WTC11 (cell line): ENCODE results near the gene THOC5. TPM values are rescaled to one million over a fixed set of nuclear protein-coding genes. Genes with fewer than 3 reads are reported as not detected.

Experiments
- ATAC-seq: fragments of 200-7000 bp; cut with Tn5 transposase; 2 replicates; pipeline ENCODE4 v1.10.0; 2021; ENCODE audit warnings: mild to moderate bottlenecking, moderate library complexity
- CTCF ChIA-PET: fragments of 300-600 bp; sonication (Branson Sonifier 250); formaldehyde crosslinking; loops from one replicate; lab custom pipeline; 2021; ENCODE audit warnings: antibody characterized with exemption; lab: Charles Lee
- POLR2A ChIA-PET: fragments of 350-600 bp; sonication (Branson Sonifier 250); formaldehyde crosslinking; loops from one replicate; lab custom pipeline; 2021; ENCODE audit warnings: antibody characterized with exemption; lab: Charles Lee
- DNase-seq: peaks from one replicate; pipeline ENCODE4 v3.0.0; 2021; ENCODE audit warnings: low spot score
- H3K27ac Mint-ChIP-seq: 2 replicates; pipeline ENCODE4 v1.8.0; 2021; ENCODE audit warnings: mixed read lengths
- H3K27me3 Mint-ChIP-seq: 2 replicates; pipeline ENCODE4 v1.8.0; 2021; ENCODE audit warnings: low read depth, mild to moderate bottlenecking, moderate library complexity, mixed read lengths
- H3K36me3 Mint-ChIP-seq: 2 replicates; pipeline ENCODE4 v1.8.0; 2021; ENCODE audit warnings: mixed read lengths
- H3K4me1 Mint-ChIP-seq: 2 replicates; pipeline ENCODE4 v1.8.0; 2022; ENCODE audit warnings: mixed read lengths
- H3K4me3 Mint-ChIP-seq: 2 replicates; pipeline ENCODE4 v1.8.0; 2021; ENCODE audit warnings: mild to moderate bottlenecking, moderate library complexity, mixed read lengths
- H3K9me3 Mint-ChIP-seq: 2 replicates; pipeline ENCODE4 v1.8.0; 2021; ENCODE audit warnings: mixed read lengths
- ATF1 ChIP-seq: sonication (generic); formaldehyde crosslinking; IDR thresholded peaks from 2 replicates; pipeline ENCODE4 v1.8.1; 2023; ENCODE audit warnings: mild to moderate bottlenecking, moderate library complexity, missing genetic modification reagents
- ATF3 ChIP-seq: sonication (generic); formaldehyde crosslinking; conservative IDR thresholded peaks from 2 replicates; pipeline ENCODE4 v1.8.1; 2022; ENCODE audit warnings: mild to moderate bottlenecking, missing genetic modification reagents
- CBFB ChIP-seq: sonication (generic); formaldehyde crosslinking; IDR thresholded peaks from 2 replicates; pipeline ENCODE4 v1.8.1; 2022; ENCODE audit warnings: mild to moderate bottlenecking, low read depth, missing genetic modification reagents
- CDX4 ChIP-seq: fragments of 250-450 bp; sonication (Bioruptor Pico); IDR thresholded peaks from 2 replicates; pipeline ENCODE4 v1.9.0; 2021; ENCODE audit warnings: moderate library complexity, mild to moderate bottlenecking, inconsistent platforms, borderline replicate concordance
- CTCF ChIP-seq: fragments of 200-600 bp; IDR thresholded peaks from 2 replicates; pipeline ENCODE4 v1.8.0; 2022; ENCODE audit warnings: antibody characterized with exemption
- EMX1 ChIP-seq: fragments of 250-450 bp; sonication (Bioruptor Pico); IDR thresholded peaks from 2 replicates; pipeline ENCODE4 v1.8.0; 2021; ENCODE audit warnings: mild to moderate bottlenecking
- FOXK1 ChIP-seq: sonication (generic); formaldehyde crosslinking; IDR thresholded peaks from 2 replicates; pipeline ENCODE4 v1.8.0; 2022; ENCODE audit warnings: mild to moderate bottlenecking, moderate library complexity, missing genetic modification reagents
- GRHL2 ChIP-seq: fragments of 250-450 bp; sonication (Bioruptor Pico); IDR thresholded peaks from 2 replicates; pipeline ENCODE4 v1.8.0; 2022; ENCODE audit warnings: mild to moderate bottlenecking, moderate library complexity; ENCODE audit not compliant: insufficient replicate concordance, severe bottlenecking
- KAT7 ChIP-seq: sonication (generic); formaldehyde crosslinking; IDR thresholded peaks from 2 replicates; pipeline ENCODE4 v1.8.1; 2023; ENCODE audit warnings: missing genetic modification reagents, mild to moderate bottlenecking, borderline replicate concordance
- MXD4 ChIP-seq: fragments of 250-450 bp; sonication (Bioruptor Pico); IDR thresholded peaks from 2 replicates; pipeline ENCODE4 v1.8.0; 2021; ENCODE audit warnings: mild to moderate bottlenecking, moderate library complexity, borderline replicate concordance
- MYBL2 ChIP-seq: sonication (generic); formaldehyde crosslinking; IDR thresholded peaks from 2 replicates; pipeline ENCODE4 v1.8.1; 2023; ENCODE audit warnings: mild to moderate bottlenecking, moderate library complexity, missing genetic modification reagents
- PREB ChIP-seq: sonication (generic); formaldehyde crosslinking; IDR thresholded peaks from 2 replicates; pipeline ENCODE4 v1.8.1; 2022; ENCODE audit warnings: mild to moderate bottlenecking, missing genetic modification reagents, moderate library complexity, borderline replicate concordance
- RELA ChIP-seq: sonication (generic); formaldehyde crosslinking; IDR thresholded peaks from 2 replicates; pipeline ENCODE4 v1.8.1; 2022; ENCODE audit warnings: missing genetic modification reagents, mild to moderate bottlenecking, borderline replicate concordance
- RORB ChIP-seq: fragments of 250-450 bp; sonication (Bioruptor Pico); IDR thresholded peaks from 2 replicates; pipeline ENCODE4 v1.9.0; 2021; ENCODE audit warnings: mild to moderate bottlenecking
- SOX15 ChIP-seq: fragments of 250-450 bp; sonication (Bioruptor Pico); IDR thresholded peaks from 2 replicates; pipeline ENCODE4 v1.9.0; 2021; ENCODE audit warnings: mild to moderate bottlenecking
- STAT6 ChIP-seq: sonication (generic); formaldehyde crosslinking; conservative IDR thresholded peaks from 2 replicates; pipeline ENCODE4 v1.8.1; 2023; ENCODE audit warnings: mild to moderate bottlenecking, low read depth, missing genetic modification reagents, moderate library complexity
- ZNF219 ChIP-seq: sonication (generic); formaldehyde crosslinking; IDR thresholded peaks from 2 replicates; pipeline ENCODE4 v1.8.0; 2023; ENCODE audit warnings: missing genetic modification reagents, mild to moderate bottlenecking, borderline replicate concordance
- ZNF232 ChIP-seq: sonication (generic); formaldehyde crosslinking; IDR thresholded peaks from 2 replicates; pipeline ENCODE4 v1.8.0; 2022; ENCODE audit warnings: mild to moderate bottlenecking, missing genetic modification reagents
- ZNF281 ChIP-seq: sonication (generic); formaldehyde crosslinking; IDR thresholded peaks from 2 replicates; pipeline ENCODE4 v1.8.0; 2023; ENCODE audit warnings: mild to moderate bottlenecking, missing genetic modification reagents
- ZNF416 ChIP-seq: fragments of 250-450 bp; sonication (Bioruptor Pico); IDR thresholded peaks from 2 replicates; pipeline ENCODE4 v1.9.0; 2021; ENCODE audit warnings: mild to moderate bottlenecking, inconsistent platforms
- total RNA-seq: library from RNA; stranded (reverse); gene quantifications from 3 replicates; pipeline ENCODE4 v1.2.3, GENCODE V29; 2021
- TF ChIP-seq, protein P1 (sequence below): sonication (generic); formaldehyde crosslinking; IDR thresholded peaks from 2 replicates; pipeline ENCODE4 v1.8.0; 2022; ENCODE audit warnings: missing genetic modification reagents

Gene THOC5
- total RNA-seq, 1 experiment from 2014 or later: 51.2 TPM

DNA sequence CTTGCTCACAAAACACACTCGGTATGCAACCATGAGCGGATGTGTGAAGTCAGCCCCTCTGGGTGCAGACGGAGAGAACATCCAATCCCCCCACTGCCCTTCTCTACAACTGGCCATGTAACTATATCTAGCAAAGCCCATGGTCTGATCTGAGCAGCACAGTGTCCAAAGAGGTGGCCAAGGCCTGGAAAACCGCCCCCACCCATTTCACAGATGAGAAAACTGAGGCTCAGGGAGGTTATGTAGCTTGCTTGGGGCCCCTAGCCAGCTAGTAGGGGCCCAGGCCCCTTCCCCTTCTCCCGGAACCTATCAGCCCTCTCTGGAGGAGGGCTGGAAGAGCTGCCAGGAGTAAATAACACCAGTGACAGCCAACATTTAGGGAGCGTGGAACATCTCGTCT, 89.0 kb downstream of the THOC5 start:
- ChIA-PET POLR2A (no interaction called here), CTCF (interaction anchor here (1.4 kb wide), 1 partner anchor 18 kb away, joined by 5 read pairs; no protein-coding TSS in a partner anchor)
- Mint-ChIP-seq H3K9me3 (no peaks in the 10 kb centered on the region), H3K36me3 (no peaks in the 10 kb centered on the region), H3K4me3 (no peak overlapping the region), H3K27me3 (peaks cover 13% of the 10 kb centered on the region), H3K27ac (no peak overlapping the region), H3K4me1 (peaks cover 12% of the 10 kb centered on the region)
- no peak for TF ChIP-seq ATF1 (CRISPR knock-in tag)
- TF ChIP-seq ZNF281 (CRISPR knock-in tag): no peak
- TF ChIP-seq MXD4 (CRISPR knock-in tag): no peak
- TF ChIP-seq KAT7 (CRISPR knock-in tag): no peak
- no peak for TF ChIP-seq SOX15 (CRISPR knock-in tag)
- no peak for TF ChIP-seq ZNF416 (CRISPR knock-in tag)
- no peak for TF ChIP-seq CDX4 (CRISPR knock-in tag)
- TF ChIP-seq ATF3: no peak
- no peak for TF ChIP-seq MYBL2 (CRISPR knock-in tag)
- ATAC-seq: no peak
- DNase-seq: no peak

GRCh38 chr22:29463629-29464028, 89.9 kb downstream of the THOC5 start:
- Mint-ChIP-seq H3K36me3 (no peaks in the 10 kb centered on the region), H3K27me3 (peaks cover 4% of the 10 kb centered on the region; the same call in 1 of the 2 replicates), H3K27ac (0 out of 2 replicates have a peak overlapping the region, but pooled peaks have one; percentile 2), H3K4me3 (no peak overlapping the region), H3K4me1 (peaks cover 5% of the 10 kb centered on the region), H3K9me3 (no peaks in the 10 kb centered on the region)
- ChIA-PET CTCF (interaction anchor here (0.6 kb wide), 1 partner anchor 34 kb away, joined by 3 read pairs; no protein-coding TSS in a partner anchor), POLR2A (interaction anchor here (0.6 kb wide), 1 partner anchor 95 kb away, joined by 5 read pairs; no protein-coding TSS in a partner anchor)
- DNase-seq: no peak
- peak; percentile 38 for ATAC-seq
- TF ChIP-seq RELA (CRISPR knock-in tag): no peak
- TF ChIP-seq CBFB (CRISPR knock-in tag): no peak
- no peak for TF ChIP-seq ZNF219
- no peak for TF ChIP-seq STAT6 (CRISPR knock-in tag)
- no peak for TF ChIP-seq FOXK1 (CRISPR knock-in tag)
- TF ChIP-seq, protein P1, sequence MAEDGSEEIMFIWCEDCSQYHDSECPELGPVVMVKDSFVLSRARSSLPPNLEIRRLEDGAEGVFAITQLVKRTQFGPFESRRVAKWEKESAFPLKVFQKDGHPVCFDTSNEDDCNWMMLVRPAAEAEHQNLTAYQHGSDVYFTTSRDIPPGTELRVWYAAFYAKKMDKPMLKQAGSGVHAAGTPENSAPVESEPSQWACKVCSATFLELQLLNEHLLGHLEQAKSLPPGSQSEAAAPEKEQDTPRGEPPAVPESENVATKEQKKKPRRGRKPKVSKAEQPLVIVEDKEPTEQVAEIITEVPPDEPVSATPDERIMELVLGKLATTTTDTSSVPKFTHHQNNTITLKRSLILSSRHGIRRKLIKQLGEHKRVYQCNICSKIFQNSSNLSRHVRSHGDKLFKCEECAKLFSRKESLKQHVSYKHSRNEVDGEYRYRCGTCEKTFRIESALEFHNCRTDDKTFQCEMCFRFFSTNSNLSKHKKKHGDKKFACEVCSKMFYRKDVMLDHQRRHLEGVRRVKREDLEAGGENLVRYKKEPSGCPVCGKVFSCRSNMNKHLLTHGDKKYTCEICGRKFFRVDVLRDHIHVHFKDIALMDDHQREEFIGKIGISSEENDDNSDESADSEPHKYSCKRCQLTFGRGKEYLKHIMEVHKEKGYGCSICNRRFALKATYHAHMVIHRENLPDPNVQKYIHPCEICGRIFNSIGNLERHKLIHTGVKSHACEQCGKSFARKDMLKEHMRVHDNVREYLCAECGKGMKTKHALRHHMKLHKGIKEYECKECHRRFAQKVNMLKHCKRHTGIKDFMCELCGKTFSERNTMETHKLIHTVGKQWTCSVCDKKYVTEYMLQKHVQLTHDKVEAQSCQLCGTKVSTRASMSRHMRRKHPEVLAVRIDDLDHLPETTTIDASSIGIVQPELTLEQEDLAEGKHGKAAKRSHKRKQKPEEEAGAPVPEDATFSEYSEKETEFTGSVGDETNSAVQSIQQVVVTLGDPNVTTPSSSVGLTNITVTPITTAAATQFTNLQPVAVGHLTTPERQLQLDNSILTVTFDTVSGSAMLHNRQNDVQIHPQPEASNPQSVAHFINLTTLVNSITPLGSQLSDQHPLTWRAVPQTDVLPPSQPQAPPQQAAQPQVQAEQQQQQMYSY (CRISPR knock-in tag): no peak
- no peak for TF ChIP-seq ZNF232
- no peak for TF ChIP-seq RORB (CRISPR knock-in tag)
- TF ChIP-seq GRHL2 (CRISPR knock-in tag): no peak
- TF ChIP-seq EMX1 (CRISPR knock-in tag): no peak
- no peak for TF ChIP-seq CTCF
- no peak for TF ChIP-seq PREB (CRISPR knock-in tag)
